HG03196 (cell line): ENCODE measurements around the gene FUCA1.
"Not testable (repeated sequence)": the region's sequence is repeated elsewhere in the genome, so short reads cannot be mapped to it uniquely, and the experiment has no call there.

Experiments used
- ATAC-seq: cut with Tn5 transposase; IDR thresholded peaks from one replicate; pipeline ENCODE4 v1.9.1; 2021; ENCODE audit not compliant: unreplicated experiment

Gene FUCA1

DNA sequence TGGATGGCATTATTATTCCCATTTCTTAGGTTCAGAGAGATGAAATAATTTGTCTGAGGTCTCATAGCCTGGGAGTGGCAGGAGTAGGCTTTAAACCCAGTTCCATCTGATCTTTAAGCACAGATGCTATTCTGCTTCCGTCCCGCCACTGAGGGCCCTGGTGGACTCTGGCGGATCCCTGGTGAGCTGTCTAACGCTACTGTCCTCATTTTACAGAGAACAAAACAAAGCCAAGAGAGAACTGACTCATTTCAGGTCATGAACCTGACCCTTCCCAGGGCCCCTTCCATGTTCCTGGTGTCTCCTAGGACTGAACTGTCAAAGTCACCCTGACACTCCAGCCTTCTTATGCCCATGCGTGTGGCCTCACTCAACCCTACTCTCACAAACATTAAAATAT is 64.4 kb downstream of the FUCA1 start:
- ATAC-seq, result no peak

DNA sequence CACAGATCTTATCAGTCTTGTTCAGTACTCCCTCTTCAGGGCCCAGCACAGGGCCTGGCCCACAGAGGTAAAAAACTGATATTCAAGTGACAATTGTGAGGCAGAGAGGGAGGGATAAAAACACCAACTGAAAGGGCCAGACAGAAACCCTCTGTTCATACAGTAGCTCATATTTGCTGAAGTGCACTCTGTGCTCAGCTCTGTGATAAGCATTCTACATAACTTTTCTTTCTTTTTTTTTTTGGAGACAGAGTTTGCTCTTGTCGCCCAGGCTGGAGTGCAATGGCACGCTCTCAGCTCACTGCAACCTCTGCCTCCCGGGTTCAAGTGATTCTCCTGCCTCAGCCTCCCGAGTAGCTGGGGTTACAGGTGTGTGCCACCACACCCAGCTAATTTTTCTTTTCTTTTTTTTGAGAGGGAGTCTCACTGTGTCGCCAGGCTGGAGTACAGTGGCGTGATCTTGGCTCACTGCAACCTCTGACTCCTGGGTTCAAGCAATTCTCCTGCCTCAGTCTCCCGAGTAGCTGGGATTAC is 65.2 kb downstream of the FUCA1 start:
- ATAC-seq, result not testable (repeated sequence)

DNA sequence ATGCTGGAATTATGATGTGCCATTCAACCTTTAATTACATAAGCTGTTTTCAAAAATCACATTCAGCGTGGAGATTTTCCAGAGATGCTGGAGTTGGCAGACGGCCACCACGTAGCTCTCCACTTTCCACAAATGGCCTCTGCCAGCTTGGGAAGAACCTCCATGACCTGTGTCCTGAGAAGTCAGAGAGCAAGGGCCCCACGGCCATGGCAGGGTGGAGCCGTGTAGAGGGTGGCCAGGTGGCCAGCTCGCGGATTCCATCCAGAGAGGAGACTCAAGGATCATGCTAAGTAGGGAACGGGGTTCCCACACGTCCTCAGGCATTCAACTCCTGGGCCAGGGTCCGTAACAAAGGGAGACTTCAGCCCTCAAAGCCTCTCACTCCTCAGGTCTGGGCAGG is 66.2 kb downstream of the FUCA1 start:
- ATAC-seq, result no peak

DNA sequence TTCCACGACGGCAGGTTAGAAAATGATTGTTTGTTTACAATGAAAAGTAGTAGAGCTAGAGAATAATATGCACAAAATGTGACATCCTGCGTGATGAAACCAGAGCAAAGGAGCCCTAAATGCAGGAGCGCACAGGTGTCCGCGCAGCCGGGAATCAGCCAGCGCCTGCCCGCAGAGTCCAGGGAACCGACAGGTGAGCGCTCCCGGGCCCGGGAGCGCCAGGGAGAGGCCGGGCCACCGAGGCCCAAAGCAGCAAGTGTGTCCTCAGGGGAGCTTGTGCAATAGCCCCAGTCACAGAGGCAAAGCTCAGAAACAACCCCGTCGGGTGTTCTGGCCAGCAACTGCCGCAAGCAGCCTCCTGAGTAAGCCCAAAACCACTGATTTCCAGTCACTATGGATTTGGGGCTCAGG is 66.7 kb downstream of the FUCA1 start:
- ATAC-seq, result no peak

DNA sequence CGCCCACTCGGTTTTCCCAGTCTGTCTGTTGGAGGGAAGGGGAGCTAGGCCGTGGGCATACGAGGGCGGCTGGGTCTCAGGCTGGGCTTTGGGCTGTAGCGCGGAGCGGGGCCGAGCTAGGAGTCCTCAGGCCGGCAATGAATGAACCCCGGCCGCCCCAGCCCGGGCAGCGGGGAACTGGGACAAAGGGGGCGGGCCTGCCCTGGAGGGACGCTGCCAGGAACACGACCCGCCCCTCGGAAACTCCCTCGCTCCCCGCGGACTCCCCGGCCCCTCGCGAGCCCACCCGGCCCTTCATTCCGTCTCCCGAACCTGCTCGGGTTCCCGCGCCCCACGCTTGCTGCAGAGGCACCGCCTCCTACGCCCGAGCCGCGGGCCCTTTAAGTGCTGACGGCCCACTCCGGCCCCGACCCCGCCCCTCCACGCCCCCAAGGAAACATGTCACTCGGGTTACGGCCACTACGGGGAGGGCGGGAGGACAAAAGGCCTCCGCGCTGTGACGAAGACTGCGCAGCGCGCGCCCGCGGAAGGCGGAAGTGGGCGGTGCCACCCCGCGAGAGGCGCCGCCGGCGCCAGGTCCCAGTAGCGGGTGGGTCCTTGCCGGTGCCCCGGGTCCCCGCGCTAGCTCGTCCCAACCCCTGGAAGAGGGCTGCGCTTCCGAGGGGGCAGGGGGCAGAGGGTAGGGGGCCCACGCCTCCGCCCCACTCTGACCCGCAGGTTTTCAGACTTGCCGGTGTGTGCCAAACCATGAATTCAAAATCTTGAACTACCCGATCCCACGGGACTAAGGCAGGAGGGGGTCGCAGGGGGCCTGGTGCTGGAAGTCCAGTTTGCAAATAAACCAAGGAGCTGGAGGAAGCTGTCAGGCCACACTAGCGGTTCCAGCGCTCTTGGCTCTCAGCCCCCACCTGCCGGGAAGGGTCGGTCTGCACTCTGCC is 67.4 kb downstream of the FUCA1 start, which contains the start of gene GALE:
TSS of gene GALE (minus strand) at position 355 of the 938 bp plus-strand sequence. CDS start 1,747 bp downstream, outside the sequence.
- peak; percentile 78 for ATAC-seq

DNA sequence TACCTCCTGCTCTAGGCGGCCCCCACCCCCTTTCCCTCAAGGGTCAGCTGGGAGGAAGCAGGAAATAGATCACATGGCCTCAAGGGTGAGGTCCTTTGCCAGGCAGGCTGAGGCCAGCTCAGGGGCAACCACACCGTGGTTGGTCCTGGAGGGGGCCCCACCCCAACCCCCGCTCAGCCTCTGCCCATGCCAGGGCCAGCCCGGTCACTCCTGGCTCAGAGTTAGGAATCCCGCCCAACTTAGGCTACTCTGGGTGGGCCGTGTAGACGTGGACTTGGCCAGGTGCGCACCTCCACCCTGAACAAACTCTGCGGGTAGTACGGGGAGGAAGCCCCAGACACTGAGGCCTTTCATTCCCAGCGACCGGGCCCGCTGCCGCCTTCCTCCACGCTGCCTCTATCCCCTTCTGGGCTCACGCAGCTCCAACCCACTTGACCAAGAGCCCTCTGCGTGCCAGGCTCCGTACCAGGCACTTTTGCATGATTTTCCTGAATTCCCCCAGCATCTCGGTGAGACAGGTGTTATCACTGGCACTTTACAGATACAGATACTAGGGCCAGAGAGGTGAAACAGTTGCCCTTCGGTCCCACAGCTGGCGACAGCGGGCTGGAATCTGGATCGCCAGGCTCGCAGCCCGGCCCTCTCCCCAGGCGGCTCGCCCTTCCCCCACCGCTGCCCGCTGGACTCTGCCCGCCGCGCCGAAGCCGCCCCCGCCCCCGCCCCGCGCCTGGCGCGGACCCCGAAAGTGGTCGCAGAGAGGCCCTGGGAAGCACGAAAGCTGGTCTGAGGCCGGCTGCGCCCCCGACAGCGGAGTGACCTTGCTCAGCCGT is 68.3 kb downstream of the FUCA1 start:
- peak; percentile 8 for ATAC-seq

DNA sequence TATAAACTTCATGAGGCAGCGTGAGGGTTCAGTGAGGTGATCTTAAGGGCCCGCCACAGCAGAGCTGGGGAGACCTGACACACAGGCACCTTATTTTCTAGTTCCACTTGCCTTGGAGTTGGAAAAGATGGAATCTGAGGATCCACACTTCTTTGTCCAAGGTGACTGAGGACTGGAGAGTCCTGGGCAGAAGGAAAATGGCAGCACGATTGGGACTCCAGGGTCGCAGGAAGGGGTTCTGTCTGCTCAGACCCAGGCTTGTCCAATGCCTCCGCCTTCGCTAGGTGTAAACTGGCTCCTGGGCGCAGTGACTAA is 68.9 kb downstream of the FUCA1 start:
- no peak for ATAC-seq

DNA sequence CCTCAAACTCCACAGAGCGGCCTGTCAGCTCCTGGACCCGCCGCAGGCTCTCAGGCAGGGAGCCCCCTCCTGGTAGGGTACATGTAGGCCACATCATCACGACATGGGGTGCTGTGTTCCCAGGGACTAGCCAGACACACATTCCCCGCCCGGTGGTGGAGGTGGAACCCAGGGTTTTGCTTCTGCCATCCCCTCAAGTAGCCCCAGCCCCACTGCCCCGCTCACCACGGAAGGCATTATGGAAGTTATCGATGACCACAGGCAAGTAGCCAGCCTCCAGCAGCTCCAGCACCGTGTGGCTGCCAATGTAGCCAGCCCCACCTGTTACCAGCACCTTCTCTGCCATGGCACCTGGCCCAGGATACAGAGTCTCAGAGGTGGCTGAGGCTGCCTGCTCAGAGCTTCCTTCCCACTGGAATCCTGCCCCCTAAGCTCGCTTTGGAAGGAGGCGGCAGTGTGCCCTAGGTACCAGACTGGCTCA is 69.4 kb downstream of the FUCA1 start:
- no peak for ATAC-seq

DNA sequence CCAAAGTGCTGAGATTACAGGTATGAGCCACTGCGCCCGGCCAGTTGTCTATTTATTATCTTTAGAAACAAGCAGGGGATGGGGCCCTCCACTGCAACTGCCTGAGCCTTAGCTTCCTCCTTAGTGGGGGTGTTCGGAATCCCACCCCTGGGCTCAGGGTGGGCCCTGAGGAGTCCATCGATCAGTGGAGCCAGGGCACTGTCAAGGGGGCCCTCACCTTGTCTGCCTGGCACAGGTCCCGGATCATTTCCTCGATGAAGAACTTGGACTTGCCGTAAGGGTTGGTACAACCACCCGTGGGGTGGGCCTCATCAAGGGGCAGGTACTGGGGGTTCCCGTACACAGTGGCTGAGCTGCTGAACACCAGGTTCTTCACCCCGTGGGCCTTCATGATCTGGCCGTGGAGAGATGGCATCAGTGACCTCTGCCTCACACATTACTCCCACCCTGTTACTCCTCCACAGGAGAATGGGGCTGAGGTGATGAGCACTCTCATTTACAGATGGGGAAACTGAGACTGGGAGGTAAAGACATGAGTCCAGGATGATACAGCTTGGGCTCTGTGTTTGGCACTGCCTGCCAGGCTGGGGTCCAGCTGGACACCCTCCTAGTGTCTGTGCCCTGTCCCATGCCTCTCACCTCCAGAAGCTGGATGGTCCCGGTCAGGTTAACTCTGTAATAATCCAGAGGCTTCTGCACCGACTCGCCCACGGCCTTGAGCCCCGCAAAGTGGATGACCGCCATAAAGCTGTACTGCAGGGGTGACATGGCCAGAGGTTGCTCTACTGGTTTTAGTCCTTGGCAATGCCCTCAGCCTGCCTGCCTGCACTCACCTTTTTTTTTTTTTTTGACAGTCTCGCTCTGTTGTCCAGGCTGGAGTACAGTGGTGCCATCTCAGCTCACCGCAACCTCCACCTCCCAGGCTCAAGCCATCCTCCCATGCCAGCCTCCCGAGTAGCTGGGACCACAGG is 70.3 kb downstream of the FUCA1 start:
- ATAC-seq, result no peak

DNA sequence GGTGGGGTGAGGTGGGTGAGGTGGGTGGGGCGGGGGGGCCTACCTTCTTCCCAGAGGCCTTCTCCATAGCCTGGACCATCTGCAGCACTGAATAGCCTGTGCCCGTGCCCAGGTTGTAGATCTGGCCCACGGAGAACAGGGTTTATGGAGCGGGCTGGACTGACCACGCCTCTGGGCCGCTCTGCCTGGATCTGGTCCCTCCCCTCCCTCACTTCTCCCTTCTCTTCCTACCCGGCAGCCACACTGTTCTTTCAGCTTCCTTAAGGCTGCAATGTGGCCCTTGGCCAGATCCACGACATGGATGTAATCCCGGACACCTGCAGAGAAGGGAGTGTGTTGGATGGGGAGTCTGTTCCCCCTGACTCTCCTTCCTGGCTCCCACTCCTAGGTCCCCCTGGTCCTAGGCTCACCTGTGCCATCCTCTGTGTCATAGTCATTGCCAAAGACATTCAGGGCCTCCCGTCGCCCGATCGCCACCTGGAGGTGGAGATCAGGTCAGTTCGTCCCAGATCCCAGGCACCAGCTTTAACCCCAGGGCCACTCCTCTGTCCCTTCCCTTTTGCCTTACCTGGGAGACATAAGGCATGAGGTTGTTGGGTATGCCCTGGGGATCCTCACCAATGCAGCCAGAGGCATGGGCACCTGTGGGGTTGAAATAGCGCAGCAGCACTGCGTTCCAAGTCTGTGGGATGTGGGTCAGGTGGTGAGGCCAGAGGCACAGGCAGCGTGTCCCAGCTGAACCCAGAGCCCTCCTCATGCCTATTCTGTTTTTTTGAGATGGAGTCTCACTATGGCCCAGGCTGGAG is 71.4 kb downstream of the FUCA1 start:
- ATAC-seq, result no peak

DNA sequence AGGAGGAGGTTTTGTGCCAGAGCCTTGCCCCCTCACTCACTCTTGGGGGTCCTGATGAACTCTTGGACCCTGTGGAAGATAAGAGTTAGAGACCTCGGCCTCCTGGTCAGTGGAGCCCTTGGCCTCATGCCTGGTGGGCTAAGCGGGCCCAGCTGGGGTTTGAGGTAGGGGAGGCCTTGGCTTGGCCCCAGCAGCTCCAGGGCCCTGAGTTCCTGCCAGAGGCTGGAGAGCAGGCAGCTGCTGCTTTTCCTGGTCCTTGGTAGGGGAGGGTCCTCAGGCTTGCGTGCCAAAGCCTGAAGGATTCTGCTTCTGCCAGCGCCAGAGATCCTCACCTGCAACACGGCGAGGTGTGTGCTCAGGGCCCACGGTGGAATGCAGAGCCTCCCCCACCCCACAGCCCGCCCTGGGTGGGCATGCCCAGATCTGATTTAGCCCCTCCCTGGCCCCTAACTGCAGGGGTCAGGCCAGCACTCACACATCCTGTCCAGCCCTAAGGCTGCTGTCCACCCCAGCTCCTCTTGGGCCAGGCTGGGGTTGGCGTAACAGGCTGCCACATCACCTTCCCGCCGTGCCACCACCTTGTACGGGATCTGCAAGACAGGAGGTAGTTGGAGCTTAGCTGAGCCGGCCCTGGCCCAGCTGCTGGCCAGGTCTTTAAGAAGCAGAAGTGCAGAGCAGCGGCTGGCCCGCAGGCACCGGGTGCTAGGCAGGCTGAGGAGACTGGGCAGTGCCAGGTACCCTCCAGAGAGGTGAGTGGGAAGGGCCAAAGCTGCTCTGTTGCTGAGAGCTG is 72.2 kb downstream of the FUCA1 start:
- ATAC-seq, result no peak
